HT-29 (cell line): ENCODE measurements around the gene ADGRE1. TPM values are rescaled to one million over a fixed set of nuclear protein-coding genes. Genes with fewer than 3 reads are reported as not detected.

Experiments used
- DNase-seq: peaks from one replicate; pipeline ENCODE4 v3.0.0-alpha.2; 2015; ENCODE audit warnings: low spot score
- small RNA-seq: library from RNA; depleted of rRNA; stranded (forward); fragments of <200 nt; gene quantifications from one replicate; pipeline ENCODE3, GENCODE V24; 2014
- total RNA-seq: library from RNA; depleted of rRNA; stranded (reverse); fragments of >200 nt; shearing (Covaris generic); gene quantifications from 2 replicates; pipeline ENCODE4 v1.2.3, GENCODE V29; 2014; rRNA removed

The ADGRE1 gene
- total RNA-seq, 1 experiment from 2014 or later: not detected

GRCh38 chr19:6952956-6953355 is 65.6 kb downstream of the ADGRE1 start:
- DNase-seq: no peak

- DNase-seq: no peak
Observed at GRCh38 chr19:6955082-6955481, 67.7 kb downstream of the ADGRE1 start.

GRCh38 chr19:6956573-6956972 is 69.2 kb downstream of the ADGRE1 start:
- no peak for DNase-seq

- DNase-seq: no peak
Observed at GRCh38 chr19:6958791-6959190, 71.4 kb downstream of the ADGRE1 start.

GRCh38 chr19:6963244-6963852 is 76.0 kb downstream of the ADGRE1 start:
- DNase-seq: no peak

- DNase-seq: peak; percentile 5
Observed at GRCh38 chr19:6963937-6964336, 76.6 kb downstream of the ADGRE1 start.

- no peak for DNase-seq
Observed at GRCh38 chr19:6967967-6968366, 80.6 kb downstream of the ADGRE1 start.

- DNase-seq: no peak
Observed at GRCh38 chr19:6969490-6969889, 82.1 kb downstream of the ADGRE1 start.

GRCh38 chr19:6970021-6970420 is 82.6 kb downstream of the ADGRE1 start:
- no peak for DNase-seq

GRCh38 chr19:6970443-6970842 is 83.1 kb downstream of the ADGRE1 start:
- no peak for DNase-seq

- DNase-seq: no peak
Observed at GRCh38 chr19:6971366-6971765, 84.0 kb downstream of the ADGRE1 start.

- DNase-seq: no peak
Observed at GRCh38 chr19:6976197-6976596, 88.8 kb downstream of the ADGRE1 start.

GRCh38 chr19:6979399-6979798 is 92.0 kb downstream of the ADGRE1 start:
- DNase-seq: no peak

- no peak for DNase-seq
Observed at GRCh38 chr19:6983448-6983847, 96.1 kb downstream of the ADGRE1 start.

GRCh38 chr19:6987850-6988249 is 100.5 kb downstream of the ADGRE1 start:
- DNase-seq: no peak

- DNase-seq: no peak
Observed at GRCh38 chr19:6988257-6988656, 100.9 kb downstream of the ADGRE1 start.

Small RNAs within 50 kb of the gene (small RNA-seq; reads per million reads assigned to genes)
- gene RF00017: not detected

Other genes with a start within 250 kb of the ADGRE1 start
- not detected in 2 replicates for gene TNFSF14, start 217.4 kb upstream of the ADGRE1 start, total RNA-seq
- gene C3, start 166.9 kb upstream of the ADGRE1 start, total RNA-seq: 0.64 TPM in 1 of 2 replicates, not detected in the other
- 43.8 and 74.2 TPM in 2 replicates for gene GPR108, start 150.0 kb upstream of the ADGRE1 start, total RNA-seq
- gene TRIP10, start 147.9 kb upstream of the ADGRE1 start, total RNA-seq: 63.7 and 65.7 TPM in 2 replicates
- gene SH2D3A, start 120.1 kb upstream of the ADGRE1 start, total RNA-seq: 110 and 119 TPM in 2 replicates
- 0.15 and 0.57 TPM in 2 replicates for gene VAV1, start 114.9 kb upstream of the ADGRE1 start, total RNA-seq
- not detected in 2 replicates for gene MBD3L2B, start 133.9 kb downstream of the ADGRE1 start, total RNA-seq
- gene MBD3L5, start 143.0 kb downstream of the ADGRE1 start, total RNA-seq: not detected in 2 replicates
- not detected in 2 replicates for gene MBD3L4, start 152.6 kb downstream of the ADGRE1 start, total RNA-seq
- not detected in 2 replicates for gene MBD3L2, start 161.7 kb downstream of the ADGRE1 start, total RNA-seq
- gene MBD3L3, start 171.1 kb downstream of the ADGRE1 start, total RNA-seq: not detected in 2 replicates
- gene ZNF557, start 182.1 kb downstream of the ADGRE1 start, total RNA-seq: 4.0 and 4.1 TPM in 2 replicates